GM21367 (cell line): Measurements from ENCODE around the gene ARHGAP33.

Experiments
- ATAC-seq: cut with Tn5 transposase; IDR thresholded peaks from one replicate; pipeline ENCODE4 v1.9.1; 2021; ENCODE audit not compliant: unreplicated experiment

ARHGAP33 gene, protein sequence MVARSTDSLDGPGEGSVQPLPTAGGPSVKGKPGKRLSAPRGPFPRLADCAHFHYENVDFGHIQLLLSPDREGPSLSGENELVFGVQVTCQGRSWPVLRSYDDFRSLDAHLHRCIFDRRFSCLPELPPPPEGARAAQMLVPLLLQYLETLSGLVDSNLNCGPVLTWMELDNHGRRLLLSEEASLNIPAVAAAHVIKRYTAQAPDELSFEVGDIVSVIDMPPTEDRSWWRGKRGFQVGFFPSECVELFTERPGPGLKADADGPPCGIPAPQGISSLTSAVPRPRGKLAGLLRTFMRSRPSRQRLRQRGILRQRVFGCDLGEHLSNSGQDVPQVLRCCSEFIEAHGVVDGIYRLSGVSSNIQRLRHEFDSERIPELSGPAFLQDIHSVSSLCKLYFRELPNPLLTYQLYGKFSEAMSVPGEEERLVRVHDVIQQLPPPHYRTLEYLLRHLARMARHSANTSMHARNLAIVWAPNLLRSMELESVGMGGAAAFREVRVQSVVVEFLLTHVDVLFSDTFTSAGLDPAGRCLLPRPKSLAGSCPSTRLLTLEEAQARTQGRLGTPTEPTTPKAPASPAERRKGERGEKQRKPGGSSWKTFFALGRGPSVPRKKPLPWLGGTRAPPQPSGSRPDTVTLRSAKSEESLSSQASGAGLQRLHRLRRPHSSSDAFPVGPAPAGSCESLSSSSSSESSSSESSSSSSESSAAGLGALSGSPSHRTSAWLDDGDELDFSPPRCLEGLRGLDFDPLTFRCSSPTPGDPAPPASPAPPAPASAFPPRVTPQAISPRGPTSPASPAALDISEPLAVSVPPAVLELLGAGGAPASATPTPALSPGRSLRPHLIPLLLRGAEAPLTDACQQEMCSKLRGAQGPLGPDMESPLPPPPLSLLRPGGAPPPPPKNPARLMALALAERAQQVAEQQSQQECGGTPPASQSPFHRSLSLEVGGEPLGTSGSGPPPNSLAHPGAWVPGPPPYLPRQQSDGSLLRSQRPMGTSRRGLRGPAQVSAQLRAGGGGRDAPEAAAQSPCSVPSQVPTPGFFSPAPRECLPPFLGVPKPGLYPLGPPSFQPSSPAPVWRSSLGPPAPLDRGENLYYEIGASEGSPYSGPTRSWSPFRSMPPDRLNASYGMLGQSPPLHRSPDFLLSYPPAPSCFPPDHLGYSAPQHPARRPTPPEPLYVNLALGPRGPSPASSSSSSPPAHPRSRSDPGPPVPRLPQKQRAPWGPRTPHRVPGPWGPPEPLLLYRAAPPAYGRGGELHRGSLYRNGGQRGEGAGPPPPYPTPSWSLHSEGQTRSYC

DNA sequence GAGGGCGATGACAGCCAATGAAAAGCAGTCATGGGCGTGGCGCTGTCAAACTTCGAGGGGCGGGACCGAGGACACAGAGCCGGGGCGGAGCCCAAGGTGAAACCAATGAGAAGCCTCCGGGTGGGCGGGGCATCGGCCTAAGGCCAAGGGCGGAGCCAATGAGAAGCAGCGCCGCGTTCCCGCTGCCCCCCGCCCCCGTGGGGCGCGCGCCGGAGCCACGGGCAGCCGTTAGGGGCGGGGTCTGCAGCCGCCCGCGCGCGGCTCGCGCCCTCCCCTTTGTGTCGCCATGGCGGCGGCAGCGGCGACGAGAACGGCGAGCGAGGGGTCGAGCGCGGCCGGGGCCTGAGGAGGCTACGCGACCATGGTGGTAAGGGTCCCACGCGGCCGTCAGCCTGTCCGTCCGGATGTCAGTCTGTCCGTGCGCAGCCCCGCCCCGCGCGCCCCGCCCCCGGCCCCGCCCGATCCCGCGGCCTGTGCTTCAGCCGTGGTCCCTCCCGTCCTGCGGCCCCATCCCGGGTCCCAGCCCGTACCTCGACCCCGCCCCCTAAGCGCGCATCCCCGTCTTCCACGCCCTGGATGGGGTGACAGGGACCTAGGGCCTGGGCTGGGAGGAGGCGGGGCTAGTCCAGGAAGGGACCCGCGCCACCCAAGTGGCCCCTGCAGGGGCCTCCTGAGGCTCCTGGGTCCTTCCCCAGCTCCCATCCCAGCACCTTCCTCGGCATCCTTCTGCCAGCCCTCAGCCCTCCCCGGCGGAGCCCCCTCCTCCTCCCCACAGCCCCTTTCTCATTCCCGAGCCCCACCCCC is at the start of gene ARHGAP33:
ARHGAP33 (plus strand) TSS at position 267 of the 804 bp plus-strand sequence; CDS start at position 362, 95 bp downstream.
- peak; percentile 75 for ATAC-seq

- ATAC-seq: no peak
These were observed 48.1 kb upstream of the ARHGAP33 start for GRCh38 chr19:35727053-35727955.

DNA sequence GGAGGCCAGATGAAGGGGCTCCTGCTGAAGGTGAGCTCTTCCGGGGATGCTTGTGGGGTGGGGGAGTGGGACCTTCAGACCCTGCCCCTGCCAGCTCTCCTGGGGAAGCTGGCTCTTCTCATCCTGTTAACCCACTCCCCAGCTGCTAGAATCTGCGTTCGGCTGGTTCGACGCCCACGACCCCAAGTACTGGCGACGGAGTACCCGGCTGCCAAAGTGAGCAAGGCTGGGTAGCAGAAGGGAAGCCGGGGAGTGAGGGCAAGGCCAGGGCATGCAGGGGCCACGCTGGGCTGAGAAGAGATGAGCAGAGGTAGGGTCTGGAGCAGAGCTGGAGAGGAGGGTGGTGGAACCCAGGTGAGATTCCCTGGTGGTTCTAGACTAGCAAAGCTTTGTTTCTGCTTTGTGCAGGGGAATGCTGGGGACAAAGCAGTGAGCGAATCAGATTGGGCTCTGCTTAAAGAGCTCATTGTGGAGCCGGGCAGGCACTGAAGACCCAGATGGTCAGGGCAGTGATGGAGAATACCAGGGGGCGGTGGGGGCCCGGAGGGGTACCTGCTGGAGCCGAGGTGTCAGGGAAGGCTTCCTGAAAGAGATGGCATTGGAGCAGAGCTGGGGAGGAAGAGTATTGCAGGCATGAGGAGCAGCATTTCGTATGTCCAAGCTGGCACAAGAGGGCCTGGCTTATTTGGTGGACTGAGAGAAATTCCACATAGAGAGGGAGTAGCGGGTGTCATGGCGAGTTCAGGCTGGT is 47.2 kb upstream of the ARHGAP33 start:
- no peak for ATAC-seq

- ATAC-seq: no peak
These were observed 46.3 kb upstream of the ARHGAP33 start for GRCh38 chr19:35729021-35729420.

DNA sequence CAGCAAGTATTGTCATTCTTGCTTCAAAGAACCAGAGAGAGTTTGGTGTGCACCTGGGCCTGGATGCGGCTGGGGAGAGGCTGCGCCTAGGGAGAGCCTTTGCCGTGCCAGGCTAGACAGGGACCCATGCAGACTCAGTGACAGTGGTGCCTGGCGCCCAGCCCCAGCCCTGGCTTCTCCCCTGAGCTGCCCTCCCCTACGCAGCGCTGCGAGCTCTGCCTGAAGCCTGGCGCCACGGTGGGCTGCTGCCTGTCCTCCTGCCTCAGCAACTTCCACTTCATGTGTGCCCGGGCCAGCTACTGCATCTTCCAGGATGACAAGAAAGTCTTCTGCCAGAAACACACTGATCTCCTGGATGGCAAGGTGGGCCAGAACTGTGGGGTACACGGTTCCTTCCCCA is 45.6 kb upstream of the ARHGAP33 start:
- ATAC-seq: no peak

- no peak for ATAC-seq
These were observed 45.0 kb upstream of the ARHGAP33 start for GRCh38 chr19:35730326-35730725.

GRCh38 chr19:35731353-35731752 is 44.0 kb upstream of the ARHGAP33 start:
- no peak for ATAC-seq

DNA sequence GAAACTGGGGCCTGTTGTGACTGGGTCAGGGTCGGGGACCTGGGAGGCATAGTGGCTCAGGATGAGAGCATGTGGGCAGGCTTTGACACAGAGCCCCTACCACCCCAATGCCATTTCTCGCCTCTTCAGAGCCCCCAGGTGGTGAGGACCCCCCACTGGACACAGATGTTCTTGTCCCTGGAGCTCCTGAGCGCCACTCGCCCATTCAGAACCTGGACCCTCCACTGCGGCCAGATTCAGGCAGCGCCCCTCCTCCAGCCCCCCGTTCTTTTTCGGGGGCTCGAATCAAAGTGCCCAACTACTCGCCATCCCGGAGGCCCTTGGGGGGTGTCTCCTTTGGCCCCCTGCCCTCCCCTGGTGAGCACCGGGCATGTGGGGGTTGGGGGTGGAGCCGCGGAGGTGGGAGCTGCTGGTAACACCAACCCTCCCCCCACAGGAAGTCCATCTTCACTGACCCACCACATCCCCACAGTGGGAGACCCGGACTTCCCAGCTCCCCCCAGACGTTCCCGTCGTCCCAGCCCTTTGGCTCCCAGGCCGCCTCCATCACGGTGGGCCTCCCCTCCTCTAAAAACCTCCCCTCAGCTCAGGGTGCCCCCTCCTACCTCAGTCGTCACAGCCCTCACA is 43.5 kb upstream of the ARHGAP33 start:
- no peak for ATAC-seq

- ATAC-seq: no peak
These were observed 42.7 kb upstream of the ARHGAP33 start for GRCh38 chr19:35732540-35733179.

DNA sequence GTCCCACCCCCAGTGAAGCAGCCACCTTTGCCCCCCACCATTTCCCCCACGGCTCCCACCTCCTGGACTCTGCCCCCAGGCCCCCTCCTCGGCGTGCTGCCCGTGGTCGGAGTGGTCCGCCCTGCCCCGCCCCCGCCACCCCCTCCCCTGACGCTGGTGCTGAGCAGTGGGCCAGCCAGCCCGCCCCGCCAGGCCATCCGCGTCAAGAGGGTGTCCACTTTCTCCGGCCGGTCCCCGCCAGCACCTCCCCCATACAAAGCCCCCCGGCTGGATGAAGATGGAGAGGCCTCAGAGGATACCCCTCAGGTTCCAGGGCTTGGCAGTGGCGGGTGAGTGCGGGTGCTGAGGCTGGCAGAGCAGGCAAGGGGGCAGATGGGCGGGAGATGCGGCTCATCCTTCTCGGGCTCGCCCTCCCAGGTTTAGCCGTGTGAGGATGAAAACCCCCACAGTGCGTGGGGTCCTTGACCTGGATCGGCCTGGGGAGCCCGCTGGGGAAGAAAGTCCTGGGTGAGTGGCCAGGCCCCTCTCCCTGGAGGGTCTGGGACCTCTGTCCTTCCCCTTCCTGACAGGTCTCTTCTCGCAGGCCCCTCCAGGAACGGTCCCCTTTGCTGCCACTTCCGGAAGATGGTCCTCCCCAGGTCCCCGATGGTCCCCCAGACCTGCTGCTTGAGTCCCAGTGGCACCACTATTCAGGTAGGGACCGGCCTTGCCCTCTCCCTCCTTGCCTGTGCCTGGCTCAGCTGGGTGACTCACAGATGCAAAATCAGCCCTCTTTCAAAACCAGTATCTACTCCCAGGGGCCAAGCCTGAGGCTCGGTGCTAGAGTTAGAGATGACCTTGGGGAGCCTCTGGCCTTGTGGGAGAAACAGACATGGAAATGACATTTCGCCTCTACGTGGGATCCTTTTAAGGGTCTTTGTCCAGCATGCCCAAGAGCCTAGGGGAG is 41.9 kb upstream of the ARHGAP33 start:
- no peak for ATAC-seq

DNA sequence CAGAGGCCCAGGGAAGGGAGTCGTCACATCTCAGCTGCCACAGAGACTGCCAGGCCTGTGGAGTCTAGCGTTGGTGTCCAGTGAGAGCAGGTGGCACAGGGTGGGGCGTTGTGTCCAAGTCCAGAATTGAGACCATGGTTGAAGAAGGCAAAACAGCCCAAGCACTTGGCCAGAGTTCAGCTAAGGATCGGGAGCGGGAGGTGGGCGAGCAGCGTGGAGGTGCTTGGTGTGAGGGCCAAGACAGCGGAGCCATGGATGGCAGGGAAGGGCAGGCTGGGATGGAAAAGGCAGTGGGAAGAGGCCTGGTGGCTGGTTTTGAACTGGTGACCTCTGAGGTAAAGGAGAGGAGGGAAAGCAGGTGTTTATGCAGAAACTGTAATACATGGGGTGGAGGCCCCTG is 41.1 kb upstream of the ARHGAP33 start:
- ATAC-seq: no peak

- ATAC-seq: no peak
These were observed 40.5 kb upstream of the ARHGAP33 start for GRCh38 chr19:35734889-35735288.

DNA sequence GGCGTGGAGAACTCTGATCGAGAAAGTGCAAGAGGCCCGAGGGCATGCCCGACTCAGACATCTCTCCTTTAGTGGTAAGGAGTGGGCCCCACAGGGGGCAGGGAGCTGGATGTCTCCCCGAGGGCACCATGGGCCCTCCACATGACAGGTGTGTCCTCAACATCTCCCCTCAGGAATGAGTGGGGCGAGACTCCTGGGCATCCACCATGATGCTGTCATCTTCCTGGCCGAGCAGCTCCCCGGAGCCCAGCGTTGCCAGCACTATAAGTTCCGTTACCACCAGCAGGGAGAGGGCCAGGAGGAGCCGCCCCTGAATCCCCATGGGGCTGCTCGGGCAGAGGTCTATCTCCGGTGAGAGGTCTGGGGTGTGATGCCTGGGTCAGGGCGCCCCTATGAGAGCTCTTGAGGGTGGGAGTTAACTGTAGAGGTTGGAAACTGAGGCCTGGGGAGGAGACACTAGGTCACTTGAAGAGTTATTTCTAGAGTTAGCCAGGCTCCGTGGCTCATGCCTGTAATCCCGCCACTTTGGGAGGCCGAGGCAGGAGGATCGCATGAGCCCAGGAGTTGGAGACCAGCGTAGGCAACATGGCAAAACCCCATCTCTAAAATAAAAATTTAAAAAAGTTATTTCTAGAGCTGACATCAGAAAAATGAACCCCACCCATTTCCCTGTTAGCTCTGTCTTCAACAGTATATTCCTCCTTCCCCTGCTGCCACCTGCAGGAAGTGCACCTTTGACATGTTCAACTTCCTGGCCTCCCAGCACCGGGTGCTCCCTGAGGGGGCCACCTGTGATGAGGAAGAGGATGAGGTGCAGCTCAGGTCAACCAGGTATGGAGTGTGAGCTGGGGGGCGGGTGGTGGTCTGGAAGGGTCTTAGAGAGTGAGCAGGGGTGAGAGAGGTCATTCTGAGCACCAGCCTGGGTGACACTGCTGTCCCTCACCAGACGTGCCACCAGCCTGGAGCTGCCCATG is 38.2 kb upstream of the ARHGAP33 start:
- ATAC-seq: no peak

DNA sequence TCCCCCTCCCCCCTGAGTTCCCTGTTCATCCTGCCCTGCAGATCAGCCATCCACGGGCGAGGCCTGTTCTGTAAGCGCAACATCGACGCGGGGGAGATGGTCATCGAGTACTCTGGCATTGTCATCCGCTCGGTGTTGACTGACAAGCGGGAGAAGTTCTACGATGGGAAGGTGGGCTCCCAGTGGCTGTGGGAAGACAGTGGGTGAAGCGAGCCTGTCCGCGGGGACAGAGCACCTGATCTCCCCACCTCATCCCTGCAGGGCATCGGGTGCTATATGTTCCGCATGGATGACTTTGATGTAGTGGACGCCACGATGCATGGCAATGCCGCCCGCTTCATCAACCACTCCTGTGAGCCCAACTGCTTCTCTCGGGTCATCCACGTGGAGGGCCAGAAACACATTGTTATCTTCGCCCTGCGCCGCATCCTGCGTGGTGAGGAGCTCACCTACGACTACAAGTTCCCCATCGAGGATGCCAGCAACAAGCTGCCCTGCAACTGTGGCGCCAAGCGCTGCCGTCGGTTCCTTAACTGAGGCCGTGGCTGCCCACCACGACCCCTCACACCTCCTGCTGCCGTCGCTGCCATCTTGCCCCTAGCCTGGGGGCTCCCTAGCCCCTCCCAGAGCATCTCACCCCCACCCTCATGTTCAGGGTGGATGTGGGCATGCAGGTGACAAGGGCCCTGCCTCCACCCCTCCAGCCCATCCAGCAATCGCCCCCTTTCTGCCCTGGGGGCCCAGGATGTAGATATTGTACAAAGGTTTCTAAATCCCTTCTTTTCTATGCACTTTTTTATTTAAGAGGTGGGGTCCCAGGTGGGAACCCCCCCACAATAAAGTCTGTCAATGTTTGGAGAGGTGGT is 37.1 kb upstream of the ARHGAP33 start:
- no peak for ATAC-seq

GRCh38 chr19:35738887-35739229 is 36.5 kb upstream of the ARHGAP33 start:
- no peak for ATAC-seq
